Left renal cortex interstitium (tissue), 4 donors: ENCODE data around the gene GATM. TPM values are rescaled to one million over a fixed set of nuclear protein-coding genes. Genes with fewer than 3 reads are reported as not detected.
"Not testable (repeated sequence)": the region's sequence is repeated elsewhere in the genome, so short reads cannot be mapped to it uniquely, and the experiment has no call there.

ENCODE experiments used
- DNase-seq, 4 donors: peaks; one replicate each; pipeline ENCODE4 v3.0.0-alpha.2; 2013; ENCODE audit warnings: low read depth in 4 of 4, low spot score in 2 of 4, missing footprints in 1 of 4
- polyA plus RNA-seq, 4 donors: library from polyadenylated mRNA; unstranded; fragments of 120-200 nt; gene quantifications; one replicate each; pipeline ENCODE4 v1.2.1, GENCODE V29; 2013; ENCODE audit not compliant: insufficient read length in 4 of 4

Gene GATM
- polyA plus RNA-seq, 4 donors, result 175 to 252 (median 232) TPM

GRCh38 chr15:45314960-45315359 lies 63.4 kb downstream of the GATM start:
- no peak for DNase-seq

GRCh38 chr15:45314117-45314516 lies 64.2 kb downstream of the GATM start:
- not testable (repeated sequence) for DNase-seq

Other genes starting within 250 kb of the GATM start
- gene DUOXA1, start 248.7 kb downstream of the GATM start, polyA plus RNA-seq, result under 1 TPM in 3 of 4 donors, not detected in 1; 0.10 to 0.42 (median 0.33) TPM
- gene DUOX1, start 248.6 kb downstream of the GATM start, polyA plus RNA-seq, result 1 to 10 TPM; 2.0 to 6.9 (median 3.8) TPM
- gene SHF, start 190.6 kb downstream of the GATM start, polyA plus RNA-seq, result 10 to 100 TPM; 17.4 to 22.0 (median 19.1) TPM
- gene SLC28A2, start 126.3 kb downstream of the GATM start, polyA plus RNA-seq, result under 1 TPM; 0.29 to 0.99 (median 0.37) TPM
- 1 to 10 TPM; 7.5 to 9.1 (median 8.2) TPM for gene SLC30A4, start 144.2 kb upstream of the GATM start, polyA plus RNA-seq
- gene BLOC1S6, start 208.8 kb upstream of the GATM start, polyA plus RNA-seq, result 10 to 100 TPM; 40.3 to 57.3 (median 47.1) TPM